A549 (cell line): ENCODE measurements around the gene DNAH11.

Experiments used
- CEBPB ChIP-seq, 2 experiments: fragments of >200 bp in 1 of 2; sonication (Bioruptor Twin) in 1 of 2; formaldehyde crosslinking in 1 of 2; IDR thresholded peaks; 2 replicates each; pipeline ENCODE4 v1.6.1; 2012 to 2016
- EP300 ChIP-seq, 2 experiments: fragments of >200 bp; sonication (Bioruptor Twin); formaldehyde crosslinking; IDR thresholded peaks; 2 replicates in 1 of 2; 3 replicates in 1 of 2; pipeline ENCODE4 v1.6.1; 2016 to 2017
- ESRRA ChIP-seq: fragments of 150-350 bp; IDR thresholded peaks from 2 replicates; pipeline ENCODE4 v1.6.1; 2014; ENCODE audit warnings: mild to moderate bottlenecking, low read length, borderline replicate concordance
- JUN ChIP-seq, 2 experiments: fragments of >200 bp; sonication (Bioruptor Twin); formaldehyde crosslinking; IDR thresholded peaks; 2 replicates in 1 of 2; 3 replicates in 1 of 2; pipeline ENCODE4 v1.6.1; 2016 to 2017
- KDM5A ChIP-seq: fragments of 200-600 bp; sonication (generic); IDR thresholded peaks from 2 replicates; pipeline ENCODE4 v1.6.1; 2016; ENCODE audit warnings: antibody characterized with exemption, mild to moderate bottlenecking
- POLR2A ChIP-seq: IDR thresholded peaks from 2 replicates; pipeline ENCODE4 v1.6.1; 2012; ENCODE audit warnings: mild to moderate bottlenecking, low read length
- RAD21 ChIP-seq, 2 experiments: fragments of >200 bp in 1 of 2; sonication (Bioruptor Twin) in 1 of 2; formaldehyde crosslinking in 1 of 2; IDR thresholded peaks in 1 of 2; conservative IDR thresholded peaks in 1 of 2; 2 replicates in 1 of 2; 3 replicates in 1 of 2; pipeline ENCODE4 v1.6.1; 2012 to 2018; ENCODE audit warnings: inconsistent platforms in 1 of 2
- RNF2 ChIP-seq: fragments of 200-600 bp; sonication (generic); IDR thresholded peaks from 2 replicates; pipeline ENCODE4 v1.6.1; 2016; ENCODE audit warnings: low read depth, mild to moderate bottlenecking, antibody characterized with exemption, moderate library complexity, borderline replicate concordance
- TFCP2L1 ChIP-seq: fragments of 250-450 bp; sonication (Bioruptor Pico); IDR thresholded peaks from 2 replicates; pipeline ENCODE4 v1.5.0; 2021; ENCODE audit warnings: mild to moderate bottlenecking
- ZSCAN20 ChIP-seq: fragments of 250-450 bp; sonication (Bioruptor Pico); IDR thresholded peaks from 2 replicates; pipeline ENCODE4 v1.8.0; 2022; ENCODE audit warnings: mild to moderate bottlenecking, moderate library complexity
- TF ChIP-seq, protein P1 (sequence below): fragments of >200 bp; sonication (Bioruptor Twin); formaldehyde crosslinking; IDR thresholded peaks from 3 replicates; pipeline ENCODE4 v1.5.1; 2016
- TF ChIP-seq, protein P2 (sequence below): fragments of 200-600 bp; sonication (generic); IDR thresholded peaks from 2 replicates; pipeline ENCODE4 v1.6.1; 2016; ENCODE audit warnings: antibody characterized with exemption, mild to moderate bottlenecking, moderate library complexity

GRCh38 chr7:21920936-21921335 is 378.1 kb downstream of the DNAH11 start:
- TF ChIP-seq EP300 (IDR thresholded peaks at IDR 0.05) = no peak
- TF ChIP-seq RAD21 (conservative IDR thresholded peaks at IDR 0.05 in 1 of 2, IDR thresholded peaks at IDR 0.05 in 1 of 2) = no peak
- TF ChIP-seq, protein P1, sequence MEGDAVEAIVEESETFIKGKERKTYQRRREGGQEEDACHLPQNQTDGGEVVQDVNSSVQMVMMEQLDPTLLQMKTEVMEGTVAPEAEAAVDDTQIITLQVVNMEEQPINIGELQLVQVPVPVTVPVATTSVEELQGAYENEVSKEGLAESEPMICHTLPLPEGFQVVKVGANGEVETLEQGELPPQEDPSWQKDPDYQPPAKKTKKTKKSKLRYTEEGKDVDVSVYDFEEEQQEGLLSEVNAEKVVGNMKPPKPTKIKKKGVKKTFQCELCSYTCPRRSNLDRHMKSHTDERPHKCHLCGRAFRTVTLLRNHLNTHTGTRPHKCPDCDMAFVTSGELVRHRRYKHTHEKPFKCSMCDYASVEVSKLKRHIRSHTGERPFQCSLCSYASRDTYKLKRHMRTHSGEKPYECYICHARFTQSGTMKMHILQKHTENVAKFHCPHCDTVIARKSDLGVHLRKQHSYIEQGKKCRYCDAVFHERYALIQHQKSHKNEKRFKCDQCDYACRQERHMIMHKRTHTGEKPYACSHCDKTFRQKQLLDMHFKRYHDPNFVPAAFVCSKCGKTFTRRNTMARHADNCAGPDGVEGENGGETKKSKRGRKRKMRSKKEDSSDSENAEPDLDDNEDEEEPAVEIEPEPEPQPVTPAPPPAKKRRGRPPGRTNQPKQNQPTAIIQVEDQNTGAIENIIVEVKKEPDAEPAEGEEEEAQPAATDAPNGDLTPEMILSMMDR = no peak
- no peak for TF ChIP-seq CEBPB (IDR thresholded peaks at IDR 0.05)
- TF ChIP-seq POLR2A = no peak
- TF ChIP-seq RNF2 = no peak
- no peak for TF ChIP-seq TFCP2L1
- TF ChIP-seq, protein P2, sequence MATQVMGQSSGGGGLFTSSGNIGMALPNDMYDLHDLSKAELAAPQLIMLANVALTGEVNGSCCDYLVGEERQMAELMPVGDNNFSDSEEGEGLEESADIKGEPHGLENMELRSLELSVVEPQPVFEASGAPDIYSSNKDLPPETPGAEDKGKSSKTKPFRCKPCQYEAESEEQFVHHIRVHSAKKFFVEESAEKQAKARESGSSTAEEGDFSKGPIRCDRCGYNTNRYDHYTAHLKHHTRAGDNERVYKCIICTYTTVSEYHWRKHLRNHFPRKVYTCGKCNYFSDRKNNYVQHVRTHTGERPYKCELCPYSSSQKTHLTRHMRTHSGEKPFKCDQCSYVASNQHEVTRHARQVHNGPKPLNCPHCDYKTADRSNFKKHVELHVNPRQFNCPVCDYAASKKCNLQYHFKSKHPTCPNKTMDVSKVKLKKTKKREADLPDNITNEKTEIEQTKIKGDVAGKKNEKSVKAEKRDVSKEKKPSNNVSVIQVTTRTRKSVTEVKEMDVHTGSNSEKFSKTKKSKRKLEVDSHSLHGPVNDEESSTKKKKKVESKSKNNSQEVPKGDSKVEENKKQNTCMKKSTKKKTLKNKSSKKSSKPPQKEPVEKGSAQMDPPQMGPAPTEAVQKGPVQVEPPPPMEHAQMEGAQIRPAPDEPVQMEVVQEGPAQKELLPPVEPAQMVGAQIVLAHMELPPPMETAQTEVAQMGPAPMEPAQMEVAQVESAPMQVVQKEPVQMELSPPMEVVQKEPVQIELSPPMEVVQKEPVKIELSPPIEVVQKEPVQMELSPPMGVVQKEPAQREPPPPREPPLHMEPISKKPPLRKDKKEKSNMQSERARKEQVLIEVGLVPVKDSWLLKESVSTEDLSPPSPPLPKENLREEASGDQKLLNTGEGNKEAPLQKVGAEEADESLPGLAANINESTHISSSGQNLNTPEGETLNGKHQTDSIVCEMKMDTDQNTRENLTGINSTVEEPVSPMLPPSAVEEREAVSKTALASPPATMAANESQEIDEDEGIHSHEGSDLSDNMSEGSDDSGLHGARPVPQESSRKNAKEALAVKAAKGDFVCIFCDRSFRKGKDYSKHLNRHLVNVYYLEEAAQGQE = no peak
- TF ChIP-seq ESRRA = no peak
- TF ChIP-seq ZSCAN20 = no peak
- TF ChIP-seq JUN (IDR thresholded peaks at IDR 0.05) = no peak
- TF ChIP-seq KDM5A = no peak
